DOHH2 (cell line): ENCODE data around the gene NAT9.

ENCODE experiments used
- H3F3A ChIP-seq: fragments of 200-600 bp; sonication (generic), shearing (Covaris generic); 2 replicates; pipeline ENCODE4 v1.6.0; 2016; ENCODE audit warnings: antibody characterized with exemption, mild to moderate bottlenecking; ENCODE audit not compliant: control insufficient read depth, insufficient read depth
- H3K27ac ChIP-seq: fragments of 200-600 bp; sonication (generic); 2 replicates; pipeline ENCODE4 v1.5.1; 2014; ENCODE audit warnings: low read depth, mild to moderate bottlenecking, low read length, moderate library complexity
- H3K27me3 ChIP-seq: fragments of 200-600 bp; sonication (generic); 2 replicates; pipeline ENCODE4 v1.6.1; 2014; ENCODE audit warnings: mild to moderate bottlenecking, low read length, mixed read lengths; ENCODE audit not compliant: control insufficient read depth
- H3K36me3 ChIP-seq: fragments of 200-600 bp; sonication (generic); 2 replicates; pipeline ENCODE4 v1.6.1; 2014; ENCODE audit warnings: mild to moderate bottlenecking, low read length, moderate library complexity, mixed read lengths; ENCODE audit not compliant: control insufficient read depth
- H3K4me1 ChIP-seq: fragments of 200-600 bp; sonication (generic); 2 replicates; pipeline ENCODE4 v1.6.1; 2014; ENCODE audit warnings: mild to moderate bottlenecking, low read length, mixed read lengths; ENCODE audit not compliant: control insufficient read depth
- H3K4me2 ChIP-seq: fragments of 200-600 bp; sonication (generic); 2 replicates; pipeline ENCODE4 v1.6.0; 2014; ENCODE audit warnings: mild to moderate bottlenecking, low read length, moderate library complexity
- H3K4me3 ChIP-seq: fragments of 200-600 bp; sonication (generic); 2 replicates; pipeline ENCODE4 v1.5.1; 2014; ENCODE audit warnings: mild to moderate bottlenecking, low read length, mixed read lengths
- H3K79me2 ChIP-seq: fragments of 200-600 bp; sonication (generic); 2 replicates; pipeline ENCODE4 v1.6.1; 2014; ENCODE audit warnings: mild to moderate bottlenecking, low read length, mixed read lengths; ENCODE audit not compliant: control insufficient read depth
- H3K9me2 ChIP-seq: fragments of 200-600 bp; sonication (generic); replicated peaks from 2 replicates; pipeline ENCODE4 v1.6.1; 2014; ENCODE audit warnings: mild to moderate bottlenecking, low read length, mixed read lengths; ENCODE audit not compliant: control insufficient read depth
- H3K9me3 ChIP-seq: fragments of 200-600 bp; sonication (generic); 2 replicates; pipeline ENCODE4 v1.6.1; 2014; ENCODE audit warnings: antibody characterized with exemption, low read length, mixed read lengths; ENCODE audit not compliant: control insufficient read depth, insufficient read depth
- H4K20me1 ChIP-seq: fragments of 200-600 bp; sonication (generic); 2 replicates; pipeline ENCODE4 v1.6.0; 2014; ENCODE audit warnings: low read depth, mild to moderate bottlenecking, antibody characterized with exemption, low read length, moderate library complexity; ENCODE audit not compliant: control insufficient read depth, insufficient read depth
- CTCF ChIP-seq: fragments of 200-600 bp; sonication (generic); IDR thresholded peaks from one replicate; pipeline ENCODE4 v1.5.1; 2014; ENCODE audit warnings: antibody characterized with exemption, mild to moderate bottlenecking, low read depth, low read length; ENCODE audit not compliant: poor library complexity, severe bottlenecking
- EZH2phosphoT487 ChIP-seq: fragments of 200-600 bp; sonication (generic); IDR thresholded peaks from 2 replicates; pipeline ENCODE4 v1.6.1; 2017; ENCODE audit warnings: borderline replicate concordance, mild to moderate bottlenecking, antibody characterized with exemption, low read length, moderate library complexity, mixed read lengths

Gene NAT9

GRCh38 chr17:74728702-74729075 lies 47.5 kb downstream of the NAT9 start:
- Histone ChIP-seq H4K20me1 (no peaks in the 10 kb centered on the region), H3K4me2 (no peak overlapping the region), H3F3A (peaks cover 9% of the 10 kb centered on the region; the same call in 1 of the 2 replicates), H3K79me2 (no peaks in the 10 kb centered on the region), H3K9me2 (no peaks in the 10 kb centered on the region), H3K27ac (no peak overlapping the region), H3K4me1 (no peaks in the 10 kb centered on the region), H3K36me3 (no peaks in the 10 kb centered on the region), H3K9me3 (peaks cover 14% of the 10 kb centered on the region; the same call in 1 of the 2 replicates), H3K4me3 (no peak overlapping the region), H3K27me3 (no peaks in the 10 kb centered on the region; the same call in 1 of the 2 replicates)
- TF ChIP-seq CTCF: no peak
- TF ChIP-seq EZH2phosphoT487: no peak

- H3K4me3 ChIP-seq: no peak overlapping the region
- no peaks in the 10 kb centered on the region for H3K79me2 ChIP-seq
- H3K9me3 ChIP-seq: peaks cover 14% of the 10 kb centered on the region; the same call in 1 of the 2 replicates
- H3K27ac ChIP-seq: no peak overlapping the region
- TF ChIP-seq CTCF (no peak), EZH2phosphoT487 (no peak)
- no peaks in the 10 kb centered on the region for H4K20me1 ChIP-seq
- no peaks in the 10 kb centered on the region for H3K36me3 ChIP-seq
- H3K4me2 ChIP-seq: no peak overlapping the region
- H3K27me3 ChIP-seq: no peaks in the 10 kb centered on the region; the same call in 1 of the 2 replicates
- H3F3A ChIP-seq: peaks cover 9% of the 10 kb centered on the region; the same call in 1 of the 2 replicates
- no peaks in the 10 kb centered on the region for H3K4me1 ChIP-seq
- no peaks in the 10 kb centered on the region for H3K9me2 ChIP-seq
Observed at GRCh38 chr17:74728033-74728701, 48.0 kb downstream of the NAT9 start.

GRCh38 chr17:74725111-74725510 lies 51.0 kb downstream of the NAT9 start:
- Histone ChIP-seq H3K4me1 (no peaks in the 10 kb centered on the region), H3K79me2 (no peaks in the 10 kb centered on the region), H3F3A (peaks cover 9% of the 10 kb centered on the region; the same call in 1 of the 2 replicates), H3K27me3 (no peaks in the 10 kb centered on the region; the same call in 1 of the 2 replicates), H3K36me3 (no peaks in the 10 kb centered on the region), H3K4me2 (no peak overlapping the region), H4K20me1 (no peaks in the 10 kb centered on the region), H3K4me3 (no peak overlapping the region), H3K9me2 (no peaks in the 10 kb centered on the region), H3K27ac (no peak overlapping the region), H3K9me3 (peaks cover 9% of the 10 kb centered on the region; the same call in 1 of the 2 replicates)
- no peak for TF ChIP-seq CTCF
- no peak for TF ChIP-seq EZH2phosphoT487
